ENCODE data around the gene P3H3.
"Not testable (repeated sequence)": the region's sequence is repeated elsewhere in the genome, so short reads cannot be mapped to it uniquely, and the experiment has no call there.

Gene P3H3

DNA sequence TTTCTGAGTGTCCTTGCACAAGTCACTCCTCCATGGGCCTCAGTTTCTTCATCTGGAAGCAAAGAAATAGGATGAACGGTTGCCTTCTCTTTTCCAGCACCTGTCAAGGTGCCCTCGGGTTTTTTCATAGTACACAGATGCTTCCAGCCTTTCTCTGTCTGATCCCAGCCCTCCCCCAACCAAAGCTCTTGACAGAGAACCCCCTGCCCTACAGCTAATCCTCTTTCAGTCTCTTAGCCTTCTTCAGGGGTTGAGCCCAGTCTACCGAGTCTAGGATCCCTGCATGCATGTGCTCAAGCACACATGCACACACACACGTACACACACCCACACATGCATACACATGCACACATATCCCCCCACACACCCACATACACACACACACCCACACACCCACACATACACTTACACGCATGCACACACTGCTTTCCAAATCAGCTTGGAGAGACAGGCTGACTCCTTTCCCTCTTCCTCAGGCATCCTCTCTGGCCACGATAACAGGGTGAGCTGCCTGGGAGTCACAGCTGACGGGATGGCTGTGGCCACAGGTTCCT is 18.2 kb downstream of the P3H3 start:
- DNase-seq (ENCODE audit: low read depth) = no peak

DNA sequence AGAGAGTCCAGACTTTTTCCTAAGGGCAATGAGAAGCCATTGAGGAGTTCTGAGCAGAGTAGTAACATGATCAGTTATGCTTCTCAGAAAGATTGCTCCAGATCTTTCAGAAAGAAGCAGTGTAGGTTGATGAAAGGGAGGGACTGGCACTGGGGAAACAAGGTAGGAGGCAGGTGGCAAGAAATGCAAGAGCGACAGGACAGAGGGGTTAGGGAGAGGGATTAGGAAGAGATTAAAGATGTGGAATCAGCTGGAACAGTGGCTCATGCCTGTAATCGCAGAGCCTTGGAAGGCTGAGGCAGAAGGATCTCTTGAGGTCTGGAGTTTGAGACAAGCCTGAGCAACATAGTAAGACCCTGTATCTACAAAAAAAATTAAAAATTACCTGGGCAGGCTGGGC is 19.5 kb downstream of the P3H3 start:
- DNase-seq (ENCODE audit: low read depth) = no peak

- DNase-seq (ENCODE audit: low read depth) = no peak
Observed at GRCh38 chr12:6849427-6849826, 21.2 kb downstream of the P3H3 start.

DNA sequence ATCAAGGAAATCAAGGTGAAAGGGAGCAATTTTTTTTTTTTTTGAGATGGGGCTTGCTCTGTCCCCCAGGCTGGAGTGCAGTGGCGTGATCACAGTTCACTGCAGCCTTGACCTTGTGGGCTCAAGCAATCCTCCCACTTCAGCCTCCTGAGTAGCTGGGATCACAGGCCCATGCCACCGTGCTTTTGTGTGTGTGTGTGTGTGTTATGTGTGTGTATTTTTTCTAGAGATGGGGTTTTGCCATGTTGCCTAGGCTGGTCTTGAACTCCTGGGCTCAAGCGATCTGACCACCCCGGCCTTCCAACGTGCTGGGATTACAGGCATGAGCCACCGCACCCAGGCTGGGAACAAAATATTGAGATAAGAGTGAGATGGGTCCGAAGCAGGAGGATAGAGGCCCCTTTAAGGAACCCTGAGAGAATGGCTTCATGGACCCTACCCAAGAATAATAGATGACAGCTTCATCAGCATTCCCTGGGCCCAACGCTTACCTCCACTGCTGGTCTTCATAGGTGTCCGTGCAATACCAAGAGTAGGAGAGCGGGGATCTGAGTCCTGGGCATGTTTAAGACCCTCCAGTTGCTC is 21.9 kb downstream of the P3H3 start:
- DNase-seq (ENCODE audit: low read depth) = no peak

GRCh38 chr12:6850796-6851152 is 22.6 kb downstream of the P3H3 start:
- no peak for DNase-seq (ENCODE audit: low read depth)

GRCh38 chr12:6851153-6851920 is 23.1 kb downstream of the P3H3 start, which contains the start of gene CDCA3:
CDCA3 (minus strand) TSS chr12:6851286; CDS start chr12:6850952, 334 bp downstream.
- peak; percentile 99 for DNase-seq (ENCODE audit: low read depth)

- peak; percentile 100 for DNase-seq (ENCODE audit: low read depth)
Observed at GRCh38 chr12:6851921-6852650, 23.9 kb downstream of the P3H3 start, which contains the start of gene USP5. USP5 (plus strand) TSS chr12:6852150; CDS start chr12:6852180, 30 bp downstream.

DNA sequence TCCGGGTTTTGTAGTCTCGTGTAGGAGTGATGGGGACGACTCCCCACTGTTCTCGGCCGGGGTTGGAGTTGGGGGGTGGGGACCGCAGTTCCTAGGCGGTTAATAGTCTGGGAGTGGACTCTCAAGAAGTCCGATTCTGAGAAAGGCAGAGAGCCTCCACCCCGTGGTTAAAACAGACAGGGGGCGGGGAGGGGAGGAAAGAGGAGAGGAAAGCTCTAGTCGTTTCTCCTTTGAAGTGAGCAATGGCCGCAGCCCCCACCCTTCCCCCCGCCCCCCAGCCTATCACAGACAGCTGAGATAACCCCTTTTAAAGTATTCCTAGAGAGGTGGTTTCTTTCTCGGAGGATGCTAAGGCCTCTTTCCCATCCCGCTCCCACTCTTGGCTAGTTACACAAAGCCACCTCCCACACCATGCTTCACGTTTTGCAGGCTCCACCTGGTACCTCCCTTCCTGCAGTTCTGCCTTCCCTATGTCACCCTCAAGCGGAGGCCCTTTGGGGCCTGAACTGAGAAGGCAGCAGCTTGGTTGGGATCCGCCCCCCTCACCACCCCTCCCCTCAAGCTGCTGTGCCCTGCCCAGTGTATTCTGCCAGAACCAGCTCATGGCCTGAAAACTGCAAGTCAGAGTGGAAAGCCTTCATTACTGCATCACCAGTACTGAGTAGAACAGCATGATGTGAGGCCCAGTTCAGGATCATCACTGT is 24.6 kb downstream of the P3H3 start:
- DNase-seq (ENCODE audit: low read depth) = peak; percentile 76

DNA sequence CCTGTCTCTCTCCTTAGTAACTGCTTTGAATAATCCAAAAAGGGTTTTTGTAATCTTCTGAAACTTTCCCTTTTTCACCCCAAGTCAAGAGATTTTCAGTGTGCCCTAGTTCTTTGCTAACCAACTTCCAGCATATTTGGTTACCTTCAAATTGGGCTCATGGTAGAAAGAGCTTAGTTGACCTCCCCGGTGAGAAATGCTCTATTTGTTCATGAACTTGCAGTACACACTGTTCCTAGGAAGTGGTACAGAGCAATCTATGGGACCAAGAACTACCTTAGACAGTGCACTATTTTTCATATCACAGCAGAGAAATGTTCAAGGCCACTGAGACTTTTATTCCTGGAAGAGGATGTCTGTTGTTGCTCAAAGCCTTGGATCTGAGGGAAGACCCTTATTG is 25.4 kb downstream of the P3H3 start:
- DNase-seq (ENCODE audit: low read depth) = no peak

- no peak for DNase-seq (ENCODE audit: low read depth)
Observed at GRCh38 chr12:6854036-6854435, 25.8 kb downstream of the P3H3 start.

DNA sequence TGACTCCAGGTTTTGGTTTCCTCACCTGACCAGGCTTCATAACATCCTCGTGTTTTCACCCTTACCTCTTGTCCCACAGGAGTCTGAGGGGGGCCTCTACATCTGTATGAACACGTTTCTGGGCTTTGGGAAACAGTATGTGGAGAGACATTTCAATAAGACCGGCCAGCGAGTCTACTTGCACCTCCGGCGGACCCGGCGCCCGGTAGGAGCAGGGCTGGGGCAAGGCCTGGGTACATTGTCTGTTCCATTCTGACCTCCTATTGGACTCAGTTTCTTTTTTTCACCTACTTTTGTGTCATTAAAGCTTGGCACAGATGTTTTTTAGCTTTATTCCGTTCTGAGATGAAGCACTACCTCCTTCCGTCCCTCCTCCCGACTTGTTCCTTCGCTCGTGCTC is 27.1 kb downstream of the P3H3 start:
- DNase-seq (ENCODE audit: low read depth) = no peak

GRCh38 chr12:6858799-6859198 is 30.6 kb downstream of the P3H3 start:
- DNase-seq (ENCODE audit: low read depth) = no peak

- DNase-seq (ENCODE audit: low read depth) = no peak
Observed at GRCh38 chr12:6860116-6860515, 31.9 kb downstream of the P3H3 start.

DNA sequence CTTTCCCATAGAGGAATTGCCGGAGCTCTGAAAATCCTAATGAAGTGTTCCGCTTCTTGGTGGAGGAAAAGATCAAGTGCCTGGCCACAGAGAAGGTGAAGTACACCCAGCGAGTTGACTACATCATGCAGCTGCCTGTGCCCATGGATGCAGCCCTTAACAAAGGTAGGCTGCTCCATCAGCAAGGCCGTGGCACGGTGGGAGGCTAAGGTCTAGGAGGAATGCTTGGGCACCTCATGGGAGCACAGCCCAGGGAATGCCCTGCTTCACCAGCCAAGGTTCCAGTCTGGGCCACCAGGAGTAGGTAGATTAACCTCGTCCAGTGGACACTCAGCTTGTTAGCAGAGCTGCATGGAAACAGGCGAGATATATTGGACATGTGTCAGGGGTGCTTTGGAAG is 32.7 kb downstream of the P3H3 start:
- DNase-seq (ENCODE audit: low read depth) = no peak

DNA sequence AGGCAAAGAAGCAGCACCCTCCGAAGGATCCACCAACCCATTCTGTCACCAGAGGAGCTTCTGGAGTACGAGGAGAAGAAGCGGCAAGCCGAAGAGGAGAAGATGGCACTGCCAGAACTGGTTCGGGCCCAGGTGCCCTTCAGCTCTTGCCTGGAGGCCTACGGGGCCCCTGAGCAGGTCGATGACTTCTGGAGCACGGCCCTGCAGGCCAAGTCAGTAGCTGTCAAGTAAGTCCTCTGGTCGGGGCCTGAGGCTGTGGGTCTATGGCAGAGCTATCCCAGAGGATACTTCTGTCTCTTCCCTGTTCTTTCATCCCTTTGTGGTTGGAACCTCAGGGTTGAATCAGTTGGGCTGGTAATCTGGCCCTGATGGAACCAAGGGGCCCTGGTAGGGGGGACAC is 33.2 kb downstream of the P3H3 start:
- no peak for DNase-seq (ENCODE audit: low read depth)

- DNase-seq (ENCODE audit: low read depth) = no peak
Observed at GRCh38 chr12:6863033-6863432, 34.8 kb downstream of the P3H3 start.

- peak; percentile 28 for DNase-seq (ENCODE audit: low read depth)
Observed at GRCh38 chr12:6863586-6864321, 35.5 kb downstream of the P3H3 start.

GRCh38 chr12:6865307-6865706 is 37.1 kb downstream of the P3H3 start:
- DNase-seq (ENCODE audit: low read depth) = not testable (repeated sequence)

DNA sequence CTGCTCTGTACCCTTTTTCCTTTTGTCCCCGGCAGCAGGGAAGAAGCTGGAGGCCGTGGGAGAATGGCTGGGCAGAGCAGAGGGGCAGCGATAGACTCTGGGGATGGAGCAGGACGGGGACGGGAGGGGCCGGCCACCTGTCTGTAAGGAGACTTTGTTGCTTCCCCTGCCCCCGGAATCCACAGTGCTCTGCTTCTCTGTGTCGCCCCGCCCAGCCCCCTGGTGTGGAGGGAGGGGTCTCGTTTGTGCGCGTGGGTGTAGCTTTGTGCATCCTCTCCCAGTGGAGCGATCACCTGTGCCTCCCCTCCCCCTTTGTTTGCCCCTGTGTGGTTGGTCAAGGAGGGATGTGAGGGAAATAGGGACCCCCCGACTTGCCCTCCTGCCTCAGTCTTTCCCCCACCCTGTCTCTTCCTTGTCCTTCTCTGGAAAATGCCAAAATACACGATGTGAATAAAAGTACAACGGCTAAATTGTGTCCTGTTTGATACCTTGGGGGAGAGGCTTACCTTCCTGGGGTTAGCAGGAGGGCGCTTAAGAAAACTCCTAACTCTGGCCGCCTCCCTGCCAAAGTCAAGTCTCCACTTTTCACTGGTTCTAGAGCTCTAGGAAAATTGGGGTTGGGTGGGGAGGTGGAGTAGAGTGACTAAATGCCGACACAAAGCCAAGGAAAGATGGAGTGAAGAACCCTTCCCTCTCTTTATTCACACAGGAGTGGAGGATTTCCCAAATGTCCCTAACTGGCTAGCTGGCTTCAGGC is 38.1 kb downstream of the P3H3 start:
- no peak for DNase-seq (ENCODE audit: low read depth)

- DNase-seq (ENCODE audit: low read depth) = no peak
Observed at GRCh38 chr12:6866920-6867412, 38.8 kb downstream of the P3H3 start.

All from EH (cell line).